ENCODE data around the gene CCNC.

Gene CCNC

GRCh38 chr6:99592900-99593299 is 24.4 kb upstream of the CCNC start:
- Histone ChIP-seq H3K9me2 (replicated peaks; ENCODE audit: low read depth, low read length) (no peaks in the 10 kb centered on the region), H3K4me3 (ENCODE audit: low read length, poor library complexity, severe bottlenecking) (no peak overlapping the region), H3K36me3 (ENCODE audit: insufficient read depth, low read length) (no peaks in the 10 kb centered on the region), H3K4me1 (ENCODE audit: insufficient read depth, low read length, poor library complexity, severe bottlenecking) (no peaks in the 10 kb centered on the region), H4K20me1 (ENCODE audit: insufficient read depth, low read length, poor library complexity, severe bottlenecking) (no peaks in the 10 kb centered on the region), H3K79me2 (ENCODE audit: insufficient read depth, low read length) (no peaks in the 10 kb centered on the region), H3K4me2 (ENCODE audit: low read depth, low read length, poor library complexity, severe bottlenecking) (no peak overlapping the region), H3K9me3 (ENCODE audit: insufficient read depth, low read depth, low read length) (no peaks in the 10 kb centered on the region), H2AFZ (ENCODE audit: low read length) (no peak overlapping the region), H3K27me3 (ENCODE audit: insufficient read depth, low read length, poor library complexity, severe bottlenecking) (no peaks in the 10 kb centered on the region), H3F3A (ENCODE audit: low read depth) (no peaks in the 10 kb centered on the region), H3K9ac (ENCODE audit: low read depth, low read length, poor library complexity, severe bottlenecking) (no peak overlapping the region)
- no peak for TF ChIP-seq EZH2phosphoT487 (IDR thresholded peaks at IDR 0.05; ENCODE audit: borderline replicate concordance)
- no peak for TF ChIP-seq CTCF (conservative IDR thresholded peaks at IDR 0.05; ENCODE audit: low read length)

- no peaks in the 10 kb centered on the region for H3K9me2 ChIP-seq (replicated peaks; ENCODE audit: low read depth, low read length)
- H3K4me3 ChIP-seq (ENCODE audit: low read length, poor library complexity, severe bottlenecking): no peak overlapping the region
- no peak for TF ChIP-seq EZH2phosphoT487 (IDR thresholded peaks at IDR 0.05; ENCODE audit: borderline replicate concordance)
- TF ChIP-seq CTCF (conservative IDR thresholded peaks at IDR 0.05; ENCODE audit: low read length): no peak
- no peak overlapping the region for H2AFZ ChIP-seq (ENCODE audit: low read length)
- H3K36me3 ChIP-seq (ENCODE audit: insufficient read depth, low read length): no peaks in the 10 kb centered on the region
- no peaks in the 10 kb centered on the region for H3K4me1 ChIP-seq (ENCODE audit: insufficient read depth, low read length, poor library complexity, severe bottlenecking)
- H3K79me2 ChIP-seq (ENCODE audit: insufficient read depth, low read length): no peaks in the 10 kb centered on the region
- H3K9me3 ChIP-seq (ENCODE audit: insufficient read depth, low read depth, low read length): no peaks in the 10 kb centered on the region
- H3F3A ChIP-seq (ENCODE audit: low read depth): no peaks in the 10 kb centered on the region
- no peak overlapping the region for H3K9ac ChIP-seq (ENCODE audit: low read depth, low read length, poor library complexity, severe bottlenecking)
- H3K27me3 ChIP-seq (ENCODE audit: insufficient read depth, low read length, poor library complexity, severe bottlenecking): no peaks in the 10 kb centered on the region
- H4K20me1 ChIP-seq (ENCODE audit: insufficient read depth, low read length, poor library complexity, severe bottlenecking): no peaks in the 10 kb centered on the region
- H3K4me2 ChIP-seq (ENCODE audit: low read depth, low read length, poor library complexity, severe bottlenecking): no peak overlapping the region
Observed at GRCh38 chr6:99591673-99592364, 23.4 kb upstream of the CCNC start.

- Histone ChIP-seq H3K4me1 (ENCODE audit: insufficient read depth, low read length, poor library complexity, severe bottlenecking) (no peaks in the 10 kb centered on the region), H2AFZ (ENCODE audit: low read length) (no peak overlapping the region), H3K27me3 (ENCODE audit: insufficient read depth, low read length, poor library complexity, severe bottlenecking) (no peaks in the 10 kb centered on the region), H3K4me3 (ENCODE audit: low read length, poor library complexity, severe bottlenecking) (no peak overlapping the region), H3K9me3 (ENCODE audit: insufficient read depth, low read depth, low read length) (no peaks in the 10 kb centered on the region), H3K4me2 (ENCODE audit: low read depth, low read length, poor library complexity, severe bottlenecking) (no peak overlapping the region), H3K9me2 (replicated peaks; ENCODE audit: low read depth, low read length) (no peaks in the 10 kb centered on the region), H4K20me1 (ENCODE audit: insufficient read depth, low read length, poor library complexity, severe bottlenecking) (no peaks in the 10 kb centered on the region), H3K9ac (ENCODE audit: low read depth, low read length, poor library complexity, severe bottlenecking) (no peak overlapping the region), H3F3A (ENCODE audit: low read depth) (no peaks in the 10 kb centered on the region), H3K79me2 (ENCODE audit: insufficient read depth, low read length) (no peaks in the 10 kb centered on the region), H3K36me3 (ENCODE audit: insufficient read depth, low read length) (no peaks in the 10 kb centered on the region)
- TF ChIP-seq CTCF (conservative IDR thresholded peaks at IDR 0.05; ENCODE audit: low read length) (no peak), EZH2phosphoT487 (IDR thresholded peaks at IDR 0.05; ENCODE audit: borderline replicate concordance) (no peak)
Observed at GRCh38 chr6:99590728-99591672, 22.5 kb upstream of the CCNC start.

Measured in Loucy (cell line).